ENCODE results near the gene ARHGAP6.
A peak's percentile ranks its signal among the peaks of the same experiment; 100 is the strongest.

The ARHGAP6 gene

GRCh38 chrX:11342673-11343072 lies 323.0 kb downstream of the ARHGAP6 start:
- no peak for DNase-seq

GRCh38 chrX:11341274-11342201 lies 324.2 kb downstream of the ARHGAP6 start:
- peak; percentile 2 for DNase-seq

- DNase-seq: no peak
Measured at GRCh38 chrX:11337292-11338009, 328.3 kb downstream of the ARHGAP6 start.

- no peak for DNase-seq
Measured at GRCh38 chrX:11336201-11336600, 329.5 kb downstream of the ARHGAP6 start.

- no peak for DNase-seq
Measured at GRCh38 chrX:11334165-11334564, 331.6 kb downstream of the ARHGAP6 start.

GRCh38 chrX:11331788-11332187 lies 333.9 kb downstream of the ARHGAP6 start:
- DNase-seq: no peak

- DNase-seq: no peak
Measured at GRCh38 chrX:11329021-11329420, 336.7 kb downstream of the ARHGAP6 start.

- DNase-seq: no peak
Measured at GRCh38 chrX:11328134-11328533, 337.6 kb downstream of the ARHGAP6 start.

- no peak for DNase-seq
Measured at GRCh38 chrX:11321986-11322385, 343.7 kb downstream of the ARHGAP6 start.

- DNase-seq: no peak
Measured at GRCh38 chrX:11319806-11320520, 345.8 kb downstream of the ARHGAP6 start.

- DNase-seq: no peak
Measured at GRCh38 chrX:11311706-11312105, 354.0 kb downstream of the ARHGAP6 start.

GRCh38 chrX:11309220-11309619 lies 356.5 kb downstream of the ARHGAP6 start:
- no peak for DNase-seq

GRCh38 chrX:11305641-11306040 lies 360.1 kb downstream of the ARHGAP6 start:
- no peak for DNase-seq

- DNase-seq: no peak
Measured at GRCh38 chrX:11304829-11305228, 360.9 kb downstream of the ARHGAP6 start.

- no peak for DNase-seq
Measured at GRCh38 chrX:11298600-11298999, 367.1 kb downstream of the ARHGAP6 start.

- no peak for DNase-seq
Measured at GRCh38 chrX:11296051-11296450, 369.7 kb downstream of the ARHGAP6 start.

GRCh38 chrX:11293113-11293512 lies 372.6 kb downstream of the ARHGAP6 start, which contains the start of gene AMELX:
Gene AMELX, plus strand, starts transcription at chrX:11293413. Its CDS starts 1,376 bp downstream, at chrX:11294789.
- DNase-seq: no peak

GRCh38 chrX:11290416-11291102 lies 375.2 kb downstream of the ARHGAP6 start:
- no peak for DNase-seq

- DNase-seq: no peak
Measured at GRCh38 chrX:11287505-11287904, 378.2 kb downstream of the ARHGAP6 start.

GRCh38 chrX:11285651-11286050 lies 380.1 kb downstream of the ARHGAP6 start:
- DNase-seq: no peak

- DNase-seq: no peak
Measured at GRCh38 chrX:11282043-11282442, 383.7 kb downstream of the ARHGAP6 start.

GRCh38 chrX:11273544-11273943 lies 392.2 kb downstream of the ARHGAP6 start:
- no peak for DNase-seq

GRCh38 chrX:11272863-11273262 lies 392.9 kb downstream of the ARHGAP6 start:
- DNase-seq: no peak

All from stimulated activated CD4-positive, alpha-beta T cell treated with anti-CD3 and anti-CD28 coated beads, Interleukin-4, amount 100 ng/mL, for 1 hour (primary cell).